Epithelial cell of esophagus (primary cell): ENCODE results near the gene PRRC2B.
"Not testable (repeated sequence)": the region's sequence is repeated elsewhere in the genome, so short reads cannot be mapped to it uniquely, and the experiment has no call there.

Source experiments
- DNase-seq: peaks from one replicate; pipeline ENCODE4 v3.0.0; 2010; ENCODE audit warnings: low read depth
- H3K4me3 ChIP-seq: 2 replicates; pipeline ENCODE4 v1.5.1; 2011; ENCODE audit warnings: mild to moderate bottlenecking, low read length, control low read depth
- CTCF ChIP-seq: IDR thresholded peaks from 2 replicates; pipeline ENCODE4 v1.5.1; 2011; ENCODE audit warnings: low read depth, mild to moderate bottlenecking, low read length, control low read depth, inconsistent platforms; ENCODE audit not compliant: insufficient read depth; ENCODE audit errors: missing control alignments

PRRC2B gene

GRCh38 chr9:131370638-131371037, 23.2 kb upstream of the PRRC2B start:
- H3K4me3 ChIP-seq: no peak overlapping the region
- TF ChIP-seq CTCF: no peak
- peak; percentile 90 for DNase-seq

- DNase-seq: not testable (repeated sequence)
- H3K4me3 ChIP-seq: peak overlapping the region; percentile 79
These were observed 21.3 kb upstream of the PRRC2B start for GRCh38 chr9:131372599-131372973.

- not testable (repeated sequence) for DNase-seq, H3K4me3 ChIP-seq
These were observed 19.2 kb upstream of the PRRC2B start for GRCh38 chr9:131374638-131375037.

- H3K4me3 ChIP-seq: no peak overlapping the region
- no peak for TF ChIP-seq CTCF
- no peak for DNase-seq
These were observed 14.8 kb upstream of the PRRC2B start for GRCh38 chr9:131379056-131379455.

DNA sequence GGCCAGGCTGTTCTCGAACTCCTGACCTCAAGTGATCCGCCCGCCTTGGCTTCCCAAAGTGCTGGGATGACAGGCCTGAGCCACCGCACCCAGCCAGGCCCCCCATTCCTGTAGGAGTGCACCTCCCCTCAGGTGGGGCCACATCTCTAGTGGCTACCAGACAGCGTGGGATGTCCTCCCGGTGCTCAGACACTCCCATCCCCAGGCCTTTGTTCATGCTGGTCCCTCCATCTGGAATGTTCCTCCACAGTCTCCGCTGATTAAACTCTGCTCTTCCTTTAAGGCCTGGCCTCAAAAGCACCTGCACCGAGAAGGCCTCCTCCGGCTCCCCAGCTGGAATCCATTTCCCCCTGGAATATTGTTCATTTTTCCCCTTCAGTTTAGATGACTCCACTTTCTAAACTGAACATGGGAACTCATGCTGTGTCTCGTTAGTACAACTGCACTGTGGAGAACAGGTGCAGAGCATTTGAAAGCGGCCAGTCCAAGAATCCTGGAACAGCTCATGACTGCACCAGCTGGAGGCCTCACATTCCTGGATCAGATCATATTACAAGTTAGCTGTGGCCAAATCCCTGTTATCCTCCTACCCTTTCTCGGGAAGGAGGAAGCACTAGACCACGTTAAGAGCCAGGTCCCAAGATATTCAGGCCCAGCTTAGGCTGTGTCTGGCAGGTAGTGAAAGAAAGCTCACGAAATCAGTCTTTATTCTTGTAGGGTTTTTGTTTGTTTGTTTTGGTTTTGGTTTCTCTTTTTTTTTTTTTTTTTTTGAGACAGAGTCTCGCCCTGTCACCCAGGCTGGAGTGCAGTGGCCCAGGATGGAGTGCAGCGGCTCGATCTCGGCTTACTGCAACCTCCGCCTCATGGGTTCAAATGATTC, 10.8 kb upstream of the PRRC2B start:
- H3K4me3 ChIP-seq: no peak overlapping the region
- TF ChIP-seq CTCF: no peak
- DNase-seq: peak; percentile 72

GRCh38 chr9:131385296-131385695, 8.6 kb upstream of the PRRC2B start:
- H3K4me3 ChIP-seq: no peak overlapping the region
- TF ChIP-seq CTCF: no peak
- no peak for DNase-seq

- DNase-seq: no peak
- H3K4me3 ChIP-seq: no peak overlapping the region
- TF ChIP-seq CTCF: no peak
These were observed 7.6 kb upstream of the PRRC2B start for GRCh38 chr9:131386281-131386680.

- H3K4me3 ChIP-seq: no peak overlapping the region
These were observed 6.5 kb upstream of the PRRC2B start for GRCh38 chr9:131387394-131387793.

More at GRCh38 chr9:131387394-131387793, 6.5 kb upstream of the PRRC2B start:
- TF ChIP-seq CTCF: no peak
- no peak for DNase-seq
